NCI-H146 treated with DMSO at 0.1 percent for 48 hours (cell line): ENCODE measurements around the gene SLC2A10.
A peak's percentile ranks its signal among the peaks of the same experiment; 100 is the strongest.

Experiments
- DNase-seq: peaks from one replicate; lab custom pipeline; 2025; ENCODE audit not compliant: unreplicated experiment; lab: John Stamatoyannopoulos, UW

Gene SLC2A10

DNA sequence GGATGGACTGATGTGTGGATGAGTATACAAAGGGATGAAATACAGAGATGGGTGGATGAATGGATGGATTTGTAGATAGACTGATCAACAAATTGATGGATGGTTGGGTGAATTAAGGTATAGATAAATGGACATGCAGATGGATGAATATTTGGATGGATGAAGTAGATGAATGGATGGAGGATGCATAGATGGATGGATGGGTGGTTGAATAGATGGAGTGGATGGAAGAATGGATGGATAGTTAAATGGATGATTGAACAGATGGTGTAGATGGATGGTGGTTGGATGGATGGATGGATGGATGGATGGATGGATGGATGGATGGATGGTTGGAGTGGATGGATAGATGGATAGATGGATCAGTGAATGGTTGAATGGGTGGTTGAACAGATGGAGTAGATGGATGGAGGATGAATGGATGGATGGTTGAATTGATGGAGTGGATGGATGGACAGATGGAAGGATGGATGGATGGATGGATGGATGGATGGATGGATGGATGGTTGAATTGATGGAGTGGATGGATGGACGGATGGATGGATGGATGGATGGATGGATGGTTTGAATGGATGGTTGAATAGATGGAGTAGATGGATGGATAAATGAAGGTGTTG, 15.0 kb downstream of the SLC2A10 start:
- no peak for DNase-seq

- DNase-seq = no peak
Observed at GRCh38 chr20:46725186-46726165, 16.0 kb downstream of the SLC2A10 start.

DNA sequence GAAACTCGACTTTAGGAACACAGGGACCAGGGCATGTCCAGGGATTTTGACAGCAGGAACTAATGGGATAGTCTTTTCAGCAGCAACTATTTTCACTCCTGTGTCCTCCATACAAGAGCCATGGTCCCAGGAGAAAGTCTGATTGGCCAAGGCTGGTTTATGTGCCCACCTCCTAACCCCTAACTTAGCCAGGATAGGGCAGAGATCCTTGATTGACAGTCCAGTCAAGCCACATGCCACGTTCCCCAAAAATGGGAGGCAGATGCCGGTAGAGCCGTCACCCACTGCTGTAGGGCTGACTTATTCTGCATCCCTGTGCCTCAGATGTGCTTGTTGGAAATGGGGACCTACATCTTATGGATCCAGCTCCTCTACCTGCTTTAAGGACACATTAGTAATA, 22.3 kb downstream of the SLC2A10 start:
- DNase-seq = no peak

DNA sequence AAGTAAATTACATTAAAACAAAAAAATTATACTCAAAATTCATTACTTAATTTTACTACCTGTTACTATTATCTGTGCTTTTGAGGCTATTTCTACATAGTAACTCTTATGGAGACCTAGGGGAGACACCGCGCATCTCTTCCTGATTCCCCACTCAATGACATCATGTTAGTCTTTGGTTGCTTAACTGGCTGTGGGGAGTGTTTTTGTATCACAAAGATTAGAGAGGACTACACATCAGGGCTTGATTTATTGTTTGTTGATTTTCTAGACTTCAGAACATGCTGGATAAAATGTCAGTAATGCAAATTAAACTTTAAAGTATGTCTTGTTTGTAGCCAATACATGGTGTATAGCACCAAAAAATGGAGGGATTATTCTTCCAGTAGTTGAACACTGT, 26.0 kb downstream of the SLC2A10 start:
- no peak for DNase-seq

- no peak for DNase-seq
Observed at GRCh38 chr20:46739431-46740213, 30.2 kb downstream of the SLC2A10 start.

DNA sequence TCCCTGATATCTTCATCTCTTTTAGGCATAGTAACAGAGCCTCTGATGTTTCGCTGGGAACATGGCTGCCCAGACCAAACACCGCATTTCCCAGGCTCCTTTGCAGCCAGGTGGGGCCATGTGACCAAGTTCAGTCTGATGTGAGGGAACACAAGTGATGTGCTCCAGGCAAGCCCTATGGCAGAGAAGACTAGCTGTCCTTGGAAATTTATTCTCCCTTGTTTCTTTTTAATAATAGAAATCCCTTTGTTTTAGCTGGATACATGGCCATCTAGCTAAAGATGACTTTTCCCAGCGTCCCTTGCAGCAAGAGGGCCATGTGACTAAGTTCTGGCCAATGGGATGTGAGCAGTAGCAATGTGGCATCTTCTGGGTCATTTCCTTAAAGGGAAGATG, 30.8 kb downstream of the SLC2A10 start:
- no peak for DNase-seq

DNA sequence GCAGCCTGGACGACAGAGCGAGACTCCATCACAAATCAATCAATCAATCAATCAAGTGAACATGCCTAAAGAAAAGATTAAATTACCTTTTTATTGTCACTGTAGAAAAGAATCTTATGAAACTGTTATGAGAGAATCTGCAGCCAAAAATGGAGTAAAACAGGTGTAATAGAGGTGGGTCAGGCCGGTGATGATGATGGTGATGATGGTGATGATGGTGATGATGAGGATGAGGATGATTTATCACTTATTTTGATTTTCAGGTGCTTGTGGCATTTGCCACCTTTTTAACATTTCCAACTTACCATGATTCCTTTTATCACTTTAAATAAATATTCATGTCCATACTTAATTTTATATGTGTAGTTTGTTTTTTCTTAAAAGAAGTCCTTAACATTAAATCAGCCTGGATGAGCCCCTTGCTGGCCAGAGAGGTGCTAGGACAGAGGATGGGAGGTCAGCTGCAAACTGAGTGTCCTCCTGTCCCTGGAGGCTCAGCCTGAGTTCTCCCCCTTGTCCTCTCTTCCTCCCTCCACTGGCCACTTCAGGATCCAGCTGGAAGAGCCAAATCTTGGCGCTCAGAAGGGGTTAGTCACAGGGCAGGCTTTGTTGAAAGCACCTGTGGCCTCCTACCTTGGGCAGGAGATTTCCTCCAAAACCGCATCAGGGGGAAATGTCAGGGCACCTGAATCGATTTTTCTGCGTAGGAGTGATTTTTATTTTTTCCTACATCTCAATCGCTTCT, 32.6 kb downstream of the SLC2A10 start:
- no peak for DNase-seq

DNA sequence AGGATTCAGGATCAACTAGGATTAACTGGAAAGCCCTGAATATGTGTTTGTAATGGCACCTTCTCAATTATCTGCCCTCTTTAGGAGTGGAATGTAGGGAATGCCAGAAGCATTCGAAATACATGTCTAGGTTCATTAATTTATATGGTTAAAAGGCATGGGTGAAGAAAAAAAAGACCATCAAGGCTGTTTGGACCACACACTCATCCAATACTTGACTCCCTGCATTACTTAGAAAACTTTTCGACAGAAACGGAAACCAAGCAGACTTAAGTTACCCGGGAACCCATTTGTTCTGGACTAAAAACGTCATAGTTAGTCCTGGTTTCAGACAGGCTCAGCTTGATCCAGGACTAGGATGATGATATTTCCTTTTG, 33.2 kb downstream of the SLC2A10 start:
- DNase-seq = no peak

DNA sequence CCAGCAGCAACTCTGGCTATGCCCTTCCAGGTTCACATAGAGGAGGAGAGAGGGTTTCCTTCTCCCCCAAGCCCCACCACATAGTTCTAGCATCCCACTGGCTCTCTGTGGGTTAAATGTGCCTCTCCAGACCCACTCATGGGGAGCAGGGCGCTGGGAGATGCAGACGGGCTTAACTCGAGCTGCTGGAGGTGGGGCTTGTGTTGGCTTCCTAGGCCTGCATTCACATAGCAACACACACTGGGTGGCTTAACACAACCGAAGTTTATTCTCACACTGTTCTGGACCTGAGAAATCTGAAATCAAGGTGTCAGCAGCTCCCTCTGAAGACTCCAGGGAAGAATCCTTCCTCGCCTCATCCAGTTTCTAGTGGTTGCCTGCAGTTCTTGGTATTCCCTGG, 33.6 kb downstream of the SLC2A10 start:
- no peak for DNase-seq

- no peak for DNase-seq
Observed at GRCh38 chr20:46746956-46747526, 37.6 kb downstream of the SLC2A10 start.

- no peak for DNase-seq
Observed at GRCh38 chr20:46749147-46749546, 39.7 kb downstream of the SLC2A10 start.

DNA sequence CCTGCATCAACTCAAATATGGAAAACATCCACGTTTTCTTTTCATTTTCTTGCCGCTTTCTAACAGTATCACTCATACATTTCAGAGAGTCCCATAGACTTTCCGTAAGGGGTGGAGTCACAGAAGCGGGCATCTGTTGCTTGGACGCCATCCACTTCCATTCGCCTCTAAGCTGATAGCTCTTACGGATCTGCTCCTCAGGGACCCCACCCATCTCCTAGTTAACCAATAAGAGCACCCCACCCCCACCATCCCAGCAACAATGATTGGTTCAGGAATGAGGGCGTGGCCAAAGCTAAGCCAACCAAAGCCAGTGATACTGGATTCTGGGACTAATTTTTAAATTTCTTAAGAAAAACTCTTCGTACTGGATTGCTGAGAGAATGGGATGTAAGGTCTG, 42.4 kb downstream of the SLC2A10 start:
- DNase-seq = peak; percentile 33

GRCh38 chr20:46752728-46753127, 43.3 kb downstream of the SLC2A10 start:
- peak; percentile 63 for DNase-seq

DNA sequence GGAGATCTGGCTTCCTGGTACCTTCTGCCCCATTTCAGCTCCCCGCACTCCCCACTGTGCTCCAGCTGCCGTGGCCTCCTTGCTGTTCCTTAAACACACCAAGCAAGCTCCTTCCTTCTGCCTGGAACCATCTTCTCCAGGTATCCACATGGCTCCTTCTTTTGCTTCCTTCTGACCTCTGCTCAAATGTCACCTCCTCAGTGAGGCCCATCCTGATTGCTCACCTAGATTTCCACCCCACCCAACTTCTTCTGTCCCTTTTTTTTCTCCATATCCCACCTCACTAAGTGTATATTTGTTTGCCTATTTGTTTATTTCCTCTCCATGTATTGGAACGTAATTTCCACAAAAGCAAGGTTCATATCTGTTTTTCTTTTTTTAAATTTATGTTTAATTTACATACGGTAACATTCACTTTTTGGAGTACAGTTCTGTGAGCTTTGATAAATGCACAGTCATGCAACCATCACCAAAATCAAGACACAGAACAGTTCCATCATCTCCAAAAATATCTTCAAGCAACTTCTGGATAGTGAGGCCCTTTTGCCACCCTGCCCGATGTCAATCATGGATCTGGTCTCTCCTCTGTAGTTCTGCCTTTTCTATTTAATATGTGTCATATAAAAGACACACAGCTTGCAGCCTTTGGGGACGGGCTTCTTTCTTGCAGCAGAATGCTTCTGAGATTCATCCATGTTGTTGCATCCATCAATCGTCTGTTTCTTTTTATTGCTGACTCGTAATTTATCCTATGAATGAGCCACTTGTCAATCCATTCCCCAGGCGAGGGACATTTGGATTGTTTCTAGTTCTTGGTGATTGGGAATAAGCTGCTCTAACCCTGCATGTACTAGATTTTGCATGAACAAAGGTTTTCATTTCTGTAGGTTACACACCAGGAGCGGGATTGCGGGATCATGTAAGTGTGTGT, 46.3 kb downstream of the SLC2A10 start:
- DNase-seq = no peak

DNA sequence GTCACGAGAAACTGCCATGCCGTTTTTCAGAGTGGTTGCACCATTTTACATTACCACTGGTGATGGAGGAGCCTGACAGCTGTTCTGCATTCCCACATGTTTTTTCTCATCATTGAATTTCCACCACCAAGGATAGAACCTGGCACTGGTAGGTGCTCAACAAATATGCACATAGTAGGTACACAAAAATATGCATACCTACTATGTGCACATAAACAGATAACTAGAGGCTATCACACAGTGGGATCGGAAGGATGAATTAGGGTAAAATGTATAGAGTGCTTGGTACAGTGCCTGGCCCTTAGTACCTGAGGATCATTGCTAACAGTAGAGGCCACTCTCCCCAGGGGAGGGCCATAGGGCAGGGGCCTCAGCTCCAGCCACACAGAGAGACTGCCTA, 47.0 kb downstream of the SLC2A10 start:
- DNase-seq = no peak

DNA sequence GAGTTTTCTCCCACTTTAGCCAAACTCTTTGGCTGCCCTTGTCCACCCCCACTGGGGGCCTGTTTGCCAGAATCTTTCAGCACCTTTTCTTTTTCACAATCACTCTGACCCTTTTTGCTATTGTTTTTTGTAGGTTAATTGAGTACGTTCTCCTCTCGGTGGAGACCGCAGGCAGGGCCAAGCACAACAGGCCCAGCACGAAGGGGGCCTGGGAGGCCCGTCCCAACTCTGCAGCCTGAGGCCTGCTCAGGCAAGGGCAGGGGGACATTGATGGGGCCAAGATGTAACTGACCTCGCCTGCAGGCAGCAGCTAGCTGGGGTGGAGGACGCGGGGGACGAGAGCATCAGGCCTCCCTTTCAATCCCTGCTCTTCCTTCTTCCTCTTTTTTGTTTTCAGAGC, 47.7 kb downstream of the SLC2A10 start:
- DNase-seq = no peak

- DNase-seq = peak; percentile 65
Observed at GRCh38 chr20:46757754-46758678, 48.6 kb downstream of the SLC2A10 start.

DNA sequence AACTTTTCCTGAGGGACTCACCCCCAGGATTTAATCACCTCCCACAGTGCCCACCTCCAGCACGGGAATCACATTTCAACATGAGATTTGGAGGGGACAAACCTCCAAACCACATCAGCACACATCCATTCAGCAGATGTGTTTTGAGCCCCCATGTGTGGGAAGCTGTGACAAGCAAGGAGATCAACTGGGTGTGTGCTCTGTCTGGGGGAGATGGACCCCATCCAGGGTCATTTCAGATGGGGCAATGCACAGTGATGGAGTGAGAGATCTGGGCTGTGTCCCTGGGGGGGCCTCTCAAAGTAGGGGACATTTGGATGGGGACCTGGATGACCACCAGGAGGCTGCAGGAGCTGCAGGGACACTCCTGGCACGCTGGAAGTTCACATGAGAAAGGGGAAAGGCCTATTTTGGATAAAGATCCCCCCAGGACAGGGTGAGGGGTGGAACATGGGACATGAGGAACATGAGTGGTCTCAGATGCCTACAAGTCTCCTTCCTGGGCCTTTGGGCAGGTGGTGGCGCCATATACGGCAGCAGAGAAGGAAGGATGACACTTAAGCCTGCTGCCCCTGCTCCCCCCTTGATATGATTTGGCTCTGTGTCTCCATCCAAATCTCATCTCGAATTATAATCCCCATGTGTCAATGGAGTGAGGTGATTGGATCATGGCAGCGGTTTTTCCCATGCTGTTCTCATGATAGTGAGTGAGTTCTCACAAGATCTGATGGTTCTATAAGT, 49.6 kb downstream of the SLC2A10 start:
- DNase-seq = no peak
